Fibroblast of the aortic adventitia (primary cell): ENCODE measurements around the gene PLPP2. TPM values are rescaled to one million over a fixed set of nuclear protein-coding genes. Genes with fewer than 3 reads are reported as not detected.

Source experiments
- DNase-seq: peaks from one replicate; pipeline ENCODE4 v3.0.0-alpha.2; 2010; ENCODE audit warnings: low read depth
- H3K4me3 ChIP-seq: 2 replicates; pipeline ENCODE4 v1.5.1; 2011; ENCODE audit warnings: low read depth, mild to moderate bottlenecking, control low read depth, low read length, moderate library complexity
- total RNA-seq: library from RNA; depleted of rRNA; stranded (reverse); fragments of >200 nt; gene quantifications from 2 replicates; pipeline ENCODE4 v1.2.3, GENCODE V29; 2012; ENCODE audit warnings: low replicate concordance
- TF ChIP-seq, protein P1 (sequence below): IDR thresholded peaks from 2 replicates; pipeline ENCODE4 v1.5.1; 2011; ENCODE audit warnings: mild to moderate bottlenecking, low read length, control low read depth, inconsistent platforms; ENCODE audit not compliant: insufficient read depth

PLPP2 gene
- total RNA-seq, 1 donor: 16.6 TPM

- TF ChIP-seq, protein P1, sequence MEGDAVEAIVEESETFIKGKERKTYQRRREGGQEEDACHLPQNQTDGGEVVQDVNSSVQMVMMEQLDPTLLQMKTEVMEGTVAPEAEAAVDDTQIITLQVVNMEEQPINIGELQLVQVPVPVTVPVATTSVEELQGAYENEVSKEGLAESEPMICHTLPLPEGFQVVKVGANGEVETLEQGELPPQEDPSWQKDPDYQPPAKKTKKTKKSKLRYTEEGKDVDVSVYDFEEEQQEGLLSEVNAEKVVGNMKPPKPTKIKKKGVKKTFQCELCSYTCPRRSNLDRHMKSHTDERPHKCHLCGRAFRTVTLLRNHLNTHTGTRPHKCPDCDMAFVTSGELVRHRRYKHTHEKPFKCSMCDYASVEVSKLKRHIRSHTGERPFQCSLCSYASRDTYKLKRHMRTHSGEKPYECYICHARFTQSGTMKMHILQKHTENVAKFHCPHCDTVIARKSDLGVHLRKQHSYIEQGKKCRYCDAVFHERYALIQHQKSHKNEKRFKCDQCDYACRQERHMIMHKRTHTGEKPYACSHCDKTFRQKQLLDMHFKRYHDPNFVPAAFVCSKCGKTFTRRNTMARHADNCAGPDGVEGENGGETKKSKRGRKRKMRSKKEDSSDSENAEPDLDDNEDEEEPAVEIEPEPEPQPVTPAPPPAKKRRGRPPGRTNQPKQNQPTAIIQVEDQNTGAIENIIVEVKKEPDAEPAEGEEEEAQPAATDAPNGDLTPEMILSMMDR: no peak
- DNase-seq: no peak
- H3K4me3 ChIP-seq: no peak overlapping the region
Observed at GRCh38 chr19:326871-327270, 35.7 kb upstream of the PLPP2 start.

GRCh38 chr19:325937-326565 is 34.8 kb upstream of the PLPP2 start:
- H3K4me3 ChIP-seq: no peak overlapping the region
- TF ChIP-seq, protein P1: no peak
- no peak for DNase-seq

GRCh38 chr19:325173-325936 is 34.2 kb upstream of the PLPP2 start:
- DNase-seq: no peak
- H3K4me3 ChIP-seq: no peak overlapping the region
- TF ChIP-seq, protein P1: no peak

GRCh38 chr19:324716-325115 is 33.5 kb upstream of the PLPP2 start:
- TF ChIP-seq, protein P1: no peak
- no peak for DNase-seq
- no peak overlapping the region for H3K4me3 ChIP-seq

DNA sequence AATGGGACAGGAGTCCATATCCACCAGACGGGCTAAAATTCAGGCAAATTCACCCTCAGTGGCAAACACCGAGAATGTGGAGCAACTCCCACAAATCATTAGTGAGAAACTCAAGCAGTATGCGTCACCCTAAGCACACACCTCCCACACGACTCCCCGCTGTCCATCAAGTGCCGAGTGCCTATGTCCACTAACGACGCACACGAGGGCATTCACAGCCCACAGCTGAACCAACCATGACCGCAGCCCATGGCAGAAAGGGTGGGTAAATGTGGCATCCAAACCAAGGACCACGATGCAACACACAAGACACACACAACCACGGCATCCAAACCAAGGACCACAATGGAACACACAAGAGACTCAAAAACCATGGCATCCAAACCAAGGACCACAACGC is 31.4 kb upstream of the PLPP2 start:
- no peak for DNase-seq
- no peak overlapping the region for H3K4me3 ChIP-seq
- TF ChIP-seq, protein P1: no peak

GRCh38 chr19:318509-318774 is 27.2 kb upstream of the PLPP2 start:
- TF ChIP-seq, protein P1: no peak
- DNase-seq: no peak
- no peak overlapping the region for H3K4me3 ChIP-seq
